WI38 (cell line): ENCODE data around the gene ANO4.
"Not testable (repeated sequence)": the region's sequence is repeated elsewhere in the genome, so short reads cannot be mapped to it uniquely, and the experiment has no call there.

Experiments used
- H3K4me3 ChIP-seq: 2 replicates; pipeline ENCODE4 v1.5.1; 2011; ENCODE audit warnings: low read depth, mild to moderate bottlenecking, control low read depth, low read length
- TF ChIP-seq, protein P1 (sequence below): IDR thresholded peaks from 2 replicates; pipeline ENCODE4 v1.5.1; 2012; ENCODE audit warnings: low read depth, mild to moderate bottlenecking, control low read depth, low read length

ANO4 gene

DNA sequence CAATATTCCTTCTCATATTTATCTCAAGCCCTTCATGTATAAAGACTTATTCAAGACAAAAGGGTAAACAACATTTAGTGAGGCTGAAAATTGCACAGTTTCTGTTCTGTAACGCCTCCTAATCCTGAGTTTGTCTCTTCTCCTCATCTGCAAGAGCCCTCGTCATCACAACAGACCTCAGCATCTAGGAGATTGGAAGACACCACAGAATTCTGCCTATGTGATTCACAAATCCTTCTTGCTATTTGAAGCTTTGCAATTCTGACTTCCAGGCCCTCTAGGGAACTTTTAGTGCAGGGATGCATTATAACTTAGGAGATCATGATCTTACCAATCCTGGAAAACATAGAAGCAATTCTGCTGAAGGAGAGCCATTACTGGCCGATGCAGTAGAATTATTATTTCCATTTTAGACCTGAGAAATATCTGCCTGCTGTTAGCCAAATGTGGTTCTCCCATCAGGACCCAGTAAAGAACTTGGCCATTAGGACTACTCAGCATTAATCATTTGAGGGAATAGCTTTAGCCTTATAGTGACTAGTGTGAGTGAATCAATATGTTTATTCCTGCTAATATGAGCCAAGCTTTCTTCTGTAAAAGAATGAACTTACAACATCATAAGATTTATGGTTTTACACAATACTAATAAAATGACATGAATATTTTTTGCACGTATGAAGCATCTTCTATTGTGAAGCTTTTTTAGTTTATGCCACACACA, 119.5 kb downstream of the ANO4 start:
- TF ChIP-seq, protein P1, sequence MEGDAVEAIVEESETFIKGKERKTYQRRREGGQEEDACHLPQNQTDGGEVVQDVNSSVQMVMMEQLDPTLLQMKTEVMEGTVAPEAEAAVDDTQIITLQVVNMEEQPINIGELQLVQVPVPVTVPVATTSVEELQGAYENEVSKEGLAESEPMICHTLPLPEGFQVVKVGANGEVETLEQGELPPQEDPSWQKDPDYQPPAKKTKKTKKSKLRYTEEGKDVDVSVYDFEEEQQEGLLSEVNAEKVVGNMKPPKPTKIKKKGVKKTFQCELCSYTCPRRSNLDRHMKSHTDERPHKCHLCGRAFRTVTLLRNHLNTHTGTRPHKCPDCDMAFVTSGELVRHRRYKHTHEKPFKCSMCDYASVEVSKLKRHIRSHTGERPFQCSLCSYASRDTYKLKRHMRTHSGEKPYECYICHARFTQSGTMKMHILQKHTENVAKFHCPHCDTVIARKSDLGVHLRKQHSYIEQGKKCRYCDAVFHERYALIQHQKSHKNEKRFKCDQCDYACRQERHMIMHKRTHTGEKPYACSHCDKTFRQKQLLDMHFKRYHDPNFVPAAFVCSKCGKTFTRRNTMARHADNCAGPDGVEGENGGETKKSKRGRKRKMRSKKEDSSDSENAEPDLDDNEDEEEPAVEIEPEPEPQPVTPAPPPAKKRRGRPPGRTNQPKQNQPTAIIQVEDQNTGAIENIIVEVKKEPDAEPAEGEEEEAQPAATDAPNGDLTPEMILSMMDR = no peak
- H3K4me3 ChIP-seq = no peak overlapping the region

GRCh38 chr12:100919116-100919515, 124.5 kb downstream of the ANO4 start:
- TF ChIP-seq, protein P1 = no peak
- H3K4me3 ChIP-seq = no peak overlapping the region

GRCh38 chr12:100920493-100920892, 125.9 kb downstream of the ANO4 start:
- H3K4me3 ChIP-seq = no peak overlapping the region
- TF ChIP-seq, protein P1 = no peak

- TF ChIP-seq, protein P1 = peak; percentile 32; the same call in 1 of the 2 replicates
- no peak overlapping the region for H3K4me3 ChIP-seq
These were observed 132.2 kb downstream of the ANO4 start for GRCh38 chr12:100926669-100927248.

DNA sequence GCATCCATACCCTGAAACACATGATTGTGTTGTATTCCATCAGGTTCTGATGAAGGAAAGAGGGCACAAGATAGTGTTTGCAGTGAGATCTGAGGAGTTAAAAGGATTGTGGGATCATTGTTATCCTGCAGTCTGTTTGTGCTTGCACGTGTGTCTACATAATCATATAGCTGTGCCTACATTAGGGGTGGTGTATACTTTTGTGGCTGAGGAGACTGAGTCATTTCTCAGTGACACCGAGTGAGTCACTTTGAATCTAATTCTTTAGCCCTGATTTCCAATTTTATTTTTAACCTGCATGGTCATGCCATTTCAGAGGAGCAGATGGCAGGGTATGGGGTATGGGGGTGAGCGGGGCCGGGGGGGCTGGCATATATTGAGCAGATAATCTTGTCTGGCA, 133.2 kb downstream of the ANO4 start:
- TF ChIP-seq, protein P1 = no peak
- no peak overlapping the region for H3K4me3 ChIP-seq

- no peak overlapping the region for H3K4me3 ChIP-seq
- TF ChIP-seq, protein P1 = no peak
These were observed 138.0 kb downstream of the ANO4 start for GRCh38 chr12:100932571-100932970.

- not testable (repeated sequence) for H3K4me3 ChIP-seq
These were observed 139.0 kb downstream of the ANO4 start for GRCh38 chr12:100933531-100933930.
